HCT116 (cell line): ENCODE data around the gene RBP5. TPM values are rescaled to one million over a fixed set of nuclear protein-coding genes. Genes with fewer than 3 reads are reported as not detected.

ENCODE experiments used
- ATAC-seq: fragments of 200-7000 bp; cut with Tn5 transposase; 2 replicates; pipeline ENCODE4 v1.9.1; 2020; ENCODE audit warnings: mild to moderate bottlenecking, moderate library complexity
- BruUV-seq: library from RNA; stranded (reverse); fragments of 400-500 nt; replicated peaks from 2 replicates; lab custom pipeline; 2021; lab: Mats Ljungman, UMichigan
- CTCF ChIA-PET: fragments of 300-600 bp; sonication (Branson Sonifier 250); formaldehyde crosslinking; loops from one replicate; lab custom pipeline; 2021; ENCODE audit warnings: antibody characterized with exemption; lab: Charles Lee
- POLR2A ChIA-PET: fragments of 300-600, 350-600 bp; sonication (Branson Sonifier 250); formaldehyde crosslinking; loops from one replicate; lab custom pipeline; 2021; ENCODE audit warnings: antibody characterized with exemption; lab: Charles Lee
- RAD21 ChIA-PET, 2 experiments: fragments of 300-600 bp; sonication (Branson Sonifier 250); formaldehyde crosslinking; loops; one replicate each; lab custom pipeline; 2023; ENCODE audit warnings: low total read pairs in 2 of 2; ENCODE audit not compliant: uncharacterized antibody in 2 of 2, unreplicated experiment in 2 of 2, low non-redundant PET in 1 of 2; lab: Charles Lee
- DNase-seq: peaks from one replicate; pipeline ENCODE4 v3.0.0-alpha.2; 2010; ENCODE audit warnings: low read depth, low spot score
- H2AFZ ChIP-seq: fragments of 200-600 bp; shearing (Covaris generic), sonication (generic); 2 replicates; pipeline ENCODE4 v1.6.1; 2017; ENCODE audit warnings: low read depth, mixed run types, mixed read lengths, antibody characterized with exemption, low read length; ENCODE audit not compliant: poor library complexity, severe bottlenecking
- H3K27ac ChIP-seq: 2 replicates; pipeline ENCODE4 v1.5.1; 2012; ENCODE audit warnings: low read depth, low read length
- H3K27me3 ChIP-seq: fragments of 200-600 bp; sonication (generic); 2 replicates; pipeline ENCODE4 v1.6.1; 2016; ENCODE audit warnings: mixed run types, low read length, mixed read lengths; ENCODE audit not compliant: insufficient read depth
- H3K36me3 ChIP-seq, 2 experiments: fragments of 200-500 bp in 1 of 2; fragments of 200-600 bp in 1 of 2; sonication (Bioruptor generic) in 1 of 2; sonication (generic) in 1 of 2; 2 replicates each; pipeline versions ENCODE4 v1.5.1 to v1.6.1; 2014 to 2016; ENCODE audit warnings: low read length in 2 of 2, inconsistent platforms in 1 of 2, mixed read lengths in 1 of 2, mixed run types in 1 of 2; ENCODE audit not compliant: insufficient read depth in 2 of 2, control insufficient read depth in 1 of 2
- H3K4me1 ChIP-seq, 2 experiments: fragments of 200-600 bp in 1 of 2; sonication (generic) in 1 of 2; 2 replicates each; pipeline versions ENCODE4 v1.5.1 to v1.6.1; 2012 to 2017; ENCODE audit warnings: low read length in 2 of 2, inconsistent platforms in 1 of 2, mild to moderate bottlenecking in 1 of 2, mixed read lengths in 1 of 2, mixed run types in 1 of 2, moderate library complexity in 1 of 2; ENCODE audit not compliant: insufficient read depth in 2 of 2, control insufficient read depth in 1 of 2
- H3K4me2 ChIP-seq: fragments of 200-600 bp; sonication (generic); 2 replicates; pipeline ENCODE4 v1.6.1; 2017; ENCODE audit warnings: mixed run types, low read length, mixed read lengths
- H3K4me3 ChIP-seq, 2 experiments: fragments of 200-600 bp in 1 of 2; sonication (generic) in 1 of 2; replicated peaks in 1 of 2; 2 replicates each; pipeline ENCODE4 v1.5.1; 2011 to 2016; ENCODE audit warnings: low read length in 2 of 2, control low read depth in 1 of 2, low read depth in 1 of 2, mild to moderate bottlenecking in 1 of 2, mixed read lengths in 1 of 2, mixed run types in 1 of 2
- H3K79me2 ChIP-seq: fragments of 200-600 bp; sonication (generic); 2 replicates; pipeline ENCODE4 v1.6.1; 2017; ENCODE audit warnings: mild to moderate bottlenecking, mixed run types, low read length, moderate library complexity, mixed read lengths; ENCODE audit not compliant: insufficient read depth
- H3K9ac ChIP-seq: fragments of 200-600 bp; sonication (generic); 2 replicates; pipeline ENCODE4 v1.6.1; 2016; ENCODE audit warnings: low read length, mixed read lengths
- H3K9me2 ChIP-seq: fragments of 200-600 bp; sonication (generic), shearing (Covaris generic); 2 replicates; pipeline ENCODE4 v1.6.1; 2017; ENCODE audit warnings: mixed run types, mild to moderate bottlenecking, moderate library complexity; ENCODE audit not compliant: insufficient read depth
- H3K9me3 ChIP-seq, 2 experiments: fragments of 200-500 bp in 1 of 2; fragments of 200-600 bp in 1 of 2; sonication (Bioruptor generic) in 1 of 2; sonication (generic) in 1 of 2; 2 replicates each; pipeline ENCODE4 v1.6.1; 2014 to 2017; ENCODE audit warnings: low read length in 2 of 2, mixed read lengths in 2 of 2, inconsistent platforms in 1 of 2, low read depth in 1 of 2, mild to moderate bottlenecking in 1 of 2, mixed run types in 1 of 2, moderate library complexity in 1 of 2; ENCODE audit not compliant: control insufficient read depth in 1 of 2, insufficient read depth in 1 of 2
- H4K20me1 ChIP-seq: fragments of 200-600 bp; sonication (generic), shearing (Covaris generic); 2 replicates; pipeline ENCODE4 v1.6.1; 2017; ENCODE audit warnings: mixed run types, mild to moderate bottlenecking, moderate library complexity; ENCODE audit not compliant: insufficient read depth
- CEBPB ChIP-seq: IDR thresholded peaks from 2 replicates; pipeline ENCODE4 v1.6.1; 2012; ENCODE audit warnings: low read depth
- CTCF ChIP-seq, 3 experiments: fragments of 200-600 bp in 1 of 3; sonication (generic) in 1 of 3; IDR thresholded peaks in 2 of 3; conservative IDR thresholded peaks in 1 of 3; 2 replicates each; pipeline ENCODE4 v1.5.1; 2012 to 2017; ENCODE audit warnings: low read depth in 2 of 3, low read length in 2 of 3, antibody characterized with exemption in 1 of 3, borderline replicate concordance in 1 of 3, control low read depth in 1 of 3, mild to moderate bottlenecking in 1 of 3, mixed read lengths in 1 of 3, mixed run types in 1 of 3, moderate library complexity in 1 of 3; ENCODE audit not compliant: insufficient read depth in 1 of 3
- ELF1 ChIP-seq: IDR thresholded peaks from 2 replicates; pipeline ENCODE4 v1.6.1; 2012; ENCODE audit warnings: low read depth, borderline replicate concordance
- FOSL1 ChIP-seq: IDR thresholded peaks from 2 replicates; pipeline ENCODE4 v1.6.1; 2012; ENCODE audit warnings: low read depth
- MAX ChIP-seq: IDR thresholded peaks from 2 replicates; pipeline ENCODE4 v1.6.1; 2012
- RAD21 ChIP-seq: IDR thresholded peaks from 2 replicates; pipeline ENCODE4 v1.6.1; 2012; ENCODE audit warnings: low read depth, mild to moderate bottlenecking
- SP1 ChIP-seq: IDR thresholded peaks from 2 replicates; pipeline ENCODE4 v1.6.1; 2012; ENCODE audit warnings: low read depth
- YY1 ChIP-seq: IDR thresholded peaks from 2 replicates; pipeline ENCODE4 v1.6.1; 2011; ENCODE audit warnings: low read length, low read depth, moderate library complexity, mild to moderate bottlenecking; ENCODE audit not compliant: insufficient replicate concordance; ENCODE audit errors: extremely low read depth
- intact Hi-C: fragments of 100-400 bp; cut with micrococcal nuclease; formaldehyde crosslinking; loops from 2 replicates; pipeline ENCODE4 v1.10.0; 2022
- total RNA-seq: library from RNA; stranded (reverse); gene quantifications from one replicate; pipeline ENCODE4 v1.2.1, GENCODE V29; 2021; ENCODE audit not compliant: unreplicated experiment

RBP5 gene
- total RNA-seq, 1 experiment from 2014 or later: 0.22 TPM

- H2AFZ ChIP-seq: peak overlapping the region; percentile 90
- no peaks in the 10 kb centered on the region for H3K27me3 ChIP-seq
- RAD21 ChIA-PET: no interaction called here
- H3K4me3 ChIP-seq: peak overlapping the region in 1 of 2 experiments; percentile 34; a peak in 3 of 4 replicates
- peak; percentile 76 for DNase-seq
- no peaks in the 10 kb centered on the region for H3K79me2 ChIP-seq
- no peaks in the 10 kb centered on the region for H3K9me2 ChIP-seq
- H3K27ac ChIP-seq: no peak overlapping the region
- no peaks in the 10 kb centered on the region for H3K36me3 ChIP-seq
- H3K4me1 ChIP-seq: peaks cover 8 to 15% of the 10 kb centered on the region in 2 experiments
- BruUV-seq: no TSS peak
- intact Hi-C loops: no loop called here
- H3K9me3 ChIP-seq: peaks cover 0 to 9% of the 10 kb centered on the region in 2 experiments; a peak in 2 of 4 replicates
- POLR2A ChIA-PET: interaction anchor here (1.3 kb wide), 1 partner anchor 219 kb away, joined by 3 read pairs; the partner anchor contains the start of genes C12orf57 and RNU7-1
- H4K20me1 ChIP-seq: no peaks in the 10 kb centered on the region
- peak; percentile 99 for ATAC-seq
- TF ChIP-seq FOSL1: no peak
- TF ChIP-seq CEBPB: no peak
- TF ChIP-seq YY1: peak; percentile 7
- TF ChIP-seq ELF1: no peak
- peak; percentile 53 for TF ChIP-seq RAD21
- TF ChIP-seq MAX: peak; percentile 62
- TF ChIP-seq CTCF (IDR thresholded peaks at IDR 0.05 in 2 of 3, conservative IDR thresholded peaks at IDR 0.05 in 1 of 3; ENCODE audit: borderline replicate concordance in 1 of 3, insufficient read depth in 1 of 3, low read depth in 2 of 3, low read length in 2 of 3): peak; percentile 67 to 92 (median 87); a peak in 5 of 6 replicates
- no peak for TF ChIP-seq SP1
- H3K9ac ChIP-seq: no peak overlapping the region
- H3K4me2 ChIP-seq: peak overlapping the region; percentile 73
- CTCF ChIA-PET: interaction anchor here (0.6 to 2.1 kb wide), 7 partner anchors 10 to 219 kb away, joined by 3 to 9 read pairs (median 3); partner anchors contain the start of genes C12orf57, PEX5 and RNU7-1
These were observed 34.0 kb upstream of the RBP5 start for GRCh38 chr12:7162691-7163114.
